GM23338 (cell line): Measurements from ENCODE around the gene CCDC80. TPM values are rescaled to one million over a fixed set of nuclear protein-coding genes. Genes with fewer than 3 reads are reported as not detected.

Experiments used
- ATAC-seq: fragments of 200-7000 bp; cut with Tn5 transposase; 3 replicates; pipeline ENCODE4 v1.9.1; 2020
- DNase-seq: peaks from one replicate; pipeline ENCODE4 v3.0.0-alpha.2; 2015; ENCODE audit warnings: low spot score
- H2AFZ ChIP-seq: fragments of 200-600 bp; sonication (generic); 2 replicates; pipeline ENCODE4 v1.8.0; 2016; ENCODE audit warnings: antibody characterized with exemption, mild to moderate bottlenecking, moderate library complexity
- H3F3A ChIP-seq: fragments of 200-600 bp; sonication (generic); replicated peaks from 2 replicates; pipeline ENCODE4 v1.8.0; 2017; ENCODE audit warnings: antibody characterized with exemption, mixed run types, low read depth
- H3K27ac ChIP-seq: fragments of 200-600 bp; sonication (generic); 2 replicates; pipeline ENCODE4 v1.6.1; 2016; ENCODE audit warnings: low read depth
- H3K27me3 ChIP-seq: fragments of 200-600 bp; sonication (generic); 2 replicates; pipeline ENCODE4 v1.8.0; 2016; ENCODE audit warnings: mild to moderate bottlenecking, mixed run types, moderate library complexity; ENCODE audit not compliant: insufficient read depth
- H3K36me3 ChIP-seq: fragments of 200-600 bp; sonication (generic); 2 replicates; pipeline ENCODE4 v1.8.0; 2016; ENCODE audit warnings: mild to moderate bottlenecking; ENCODE audit not compliant: insufficient read depth
- H3K4me1 ChIP-seq: fragments of 200-600 bp; sonication (generic); 2 replicates; pipeline ENCODE4 v1.8.0; 2016; ENCODE audit warnings: mild to moderate bottlenecking, moderate library complexity; ENCODE audit not compliant: insufficient read depth
- H3K4me2 ChIP-seq: fragments of 200-600 bp; sonication (generic); 2 replicates; pipeline ENCODE4 v1.7.1; 2017; ENCODE audit warnings: mixed run types
- H3K4me3 ChIP-seq: fragments of 200-600 bp; sonication (generic); 2 replicates; pipeline ENCODE4 v1.6.1; 2016; ENCODE audit warnings: mixed run types
- H3K79me2 ChIP-seq: fragments of 200-600 bp; sonication (generic); replicated peaks from 2 replicates; pipeline ENCODE4 v1.8.0; 2017; ENCODE audit warnings: mild to moderate bottlenecking; ENCODE audit not compliant: insufficient read depth
- H3K9me2 ChIP-seq: fragments of 200-600 bp; sonication (generic); 2 replicates; pipeline ENCODE4 v1.8.0; 2017; ENCODE audit not compliant: insufficient read depth
- H4K20me1 ChIP-seq: fragments of 200-600 bp; sonication (generic); replicated peaks from 2 replicates; pipeline ENCODE4 v1.8.0; 2017; ENCODE audit warnings: mild to moderate bottlenecking; ENCODE audit not compliant: insufficient read depth
- H3K27ac Mint-ChIP-seq: 2 replicates; pipeline ENCODE4 v1.8.0; 2020; ENCODE audit warnings: inconsistent platforms, mild to moderate bottlenecking, moderate library complexity, mixed read lengths
- H3K27me3 Mint-ChIP-seq: 3 replicates; pipeline ENCODE4 v1.8.0; 2022; ENCODE audit warnings: low read depth, mild to moderate bottlenecking, moderate library complexity, mixed read lengths, inconsistent platforms; ENCODE audit not compliant: insufficient read depth, poor library complexity
- H3K36me3 Mint-ChIP-seq: 3 replicates; pipeline ENCODE4 v1.8.0; 2021; ENCODE audit warnings: low read depth, mild to moderate bottlenecking, inconsistent platforms, moderate library complexity, mixed read lengths
- H3K4me1 Mint-ChIP-seq: 3 replicates; pipeline ENCODE4 v1.8.0; 2020; ENCODE audit warnings: mild to moderate bottlenecking, inconsistent platforms, mixed read lengths
- H3K4me3 Mint-ChIP-seq: 3 replicates; pipeline ENCODE4 v1.8.0; 2021; ENCODE audit warnings: moderate library complexity, mild to moderate bottlenecking, inconsistent platforms, mixed read lengths
- H3K9me3 Mint-ChIP-seq: 3 replicates; pipeline ENCODE4 v1.8.0; 2020; ENCODE audit warnings: moderate library complexity, mild to moderate bottlenecking, inconsistent platforms, mixed read lengths
- CREB1 ChIP-seq: fragments of 250-450 bp; sonication (Bioruptor Pico); IDR thresholded peaks from 2 replicates; pipeline ENCODE4 v1.5.0; 2020; ENCODE audit warnings: low read depth, mild to moderate bottlenecking, moderate library complexity
- EZH2phosphoT487 ChIP-seq: fragments of 200-600 bp; sonication (generic); IDR thresholded peaks from one replicate; pipeline ENCODE4 v1.8.1; 2018; ENCODE audit warnings: antibody characterized with exemption; ENCODE audit not compliant: unreplicated experiment
- JUNB ChIP-seq: IDR thresholded peaks from one replicate; pipeline ENCODE4 v1.6.1; 2016; ENCODE audit warnings: antibody characterized with exemption; ENCODE audit not compliant: unreplicated experiment
- NANOG ChIP-seq: IDR thresholded peaks from 2 replicates; pipeline ENCODE4 v1.6.1; 2016; ENCODE audit warnings: antibody characterized with exemption, borderline replicate concordance
- POLR2AphosphoS5 ChIP-seq: IDR thresholded peaks from 2 replicates; pipeline ENCODE4 v1.6.1; 2016; ENCODE audit warnings: antibody characterized with exemption, low read depth
- STAT1 ChIP-seq: IDR thresholded peaks from one replicate; pipeline ENCODE4 v1.6.1; 2016; ENCODE audit warnings: antibody characterized with exemption; ENCODE audit not compliant: unreplicated experiment
- ZNF114 ChIP-seq: fragments of 250-450 bp; sonication (Bioruptor Pico); IDR thresholded peaks from 2 replicates; pipeline ENCODE4 v1.5.0; 2020; ENCODE audit warnings: mild to moderate bottlenecking, moderate library complexity
- ZNF331 ChIP-seq: fragments of 250-450 bp; sonication (Bioruptor Pico); IDR thresholded peaks from 2 replicates; pipeline ENCODE4 v1.5.0; 2020; ENCODE audit warnings: low read depth, mild to moderate bottlenecking, moderate library complexity
- polyA plus RNA-seq: library from polyadenylated mRNA; unstranded; fragments of >200 nt; fragmentation: Nextera tagmentation; extraction: Ambion mirVana; gene quantifications from 2 replicates; pipeline ENCODE4 v1.2.1, GENCODE V29; 2016
- total RNA-seq: library from RNA; depleted of rRNA; stranded (reverse); fragments of >200 nt; shearing (Covaris generic); gene quantifications from 2 replicates; pipeline ENCODE4 v1.2.3, GENCODE V29; 2014
- TF ChIP-seq, protein P1 (sequence below), 2 experiments: fragments of 200-600 bp in 1 of 2; sonication (generic) in 1 of 2; conservative IDR thresholded peaks; 2 replicates each; pipeline versions ENCODE4 v1.5.1 to v1.6.1; 2016 to 2017; ENCODE audit warnings: antibody characterized with exemption in 2 of 2, low read depth in 2 of 2, mild to moderate bottlenecking in 2 of 2, moderate library complexity in 1 of 2
- TF ChIP-seq, protein P2 (sequence below): IDR thresholded peaks from one replicate; pipeline ENCODE4 v1.6.1; 2018; ENCODE audit warnings: antibody characterized with exemption; ENCODE audit not compliant: unreplicated experiment
- TF ChIP-seq, protein P3 (sequence below): IDR thresholded peaks from 2 replicates; pipeline ENCODE4 v1.6.1; 2016; ENCODE audit warnings: antibody characterized with exemption

The CCDC80 gene
- total and polyA plus RNA-seq, 2 experiments from 2014 or later, result 5.4 to 6.7 TPM

DNA sequence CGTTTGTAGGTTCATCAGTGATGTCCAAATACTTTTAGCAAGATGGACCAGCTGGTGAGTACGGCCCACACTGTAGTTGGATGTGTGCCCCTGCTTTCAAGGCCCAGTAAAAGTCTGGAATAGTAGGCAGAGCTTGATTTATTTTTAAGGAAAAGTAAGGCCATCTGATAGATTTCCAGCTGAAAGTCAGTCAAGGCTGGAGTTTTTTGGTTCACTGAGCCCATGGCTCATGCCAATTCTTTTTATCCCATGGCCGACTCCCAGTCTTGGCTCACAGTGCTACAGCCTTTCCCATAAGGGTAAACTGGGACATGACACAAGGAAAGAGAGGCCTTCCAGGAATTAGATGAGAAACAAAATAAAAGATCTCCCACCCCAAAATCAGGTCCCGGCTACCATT, 13.5 kb downstream of the CCDC80 start (continued):
- TF ChIP-seq, protein P1, sequence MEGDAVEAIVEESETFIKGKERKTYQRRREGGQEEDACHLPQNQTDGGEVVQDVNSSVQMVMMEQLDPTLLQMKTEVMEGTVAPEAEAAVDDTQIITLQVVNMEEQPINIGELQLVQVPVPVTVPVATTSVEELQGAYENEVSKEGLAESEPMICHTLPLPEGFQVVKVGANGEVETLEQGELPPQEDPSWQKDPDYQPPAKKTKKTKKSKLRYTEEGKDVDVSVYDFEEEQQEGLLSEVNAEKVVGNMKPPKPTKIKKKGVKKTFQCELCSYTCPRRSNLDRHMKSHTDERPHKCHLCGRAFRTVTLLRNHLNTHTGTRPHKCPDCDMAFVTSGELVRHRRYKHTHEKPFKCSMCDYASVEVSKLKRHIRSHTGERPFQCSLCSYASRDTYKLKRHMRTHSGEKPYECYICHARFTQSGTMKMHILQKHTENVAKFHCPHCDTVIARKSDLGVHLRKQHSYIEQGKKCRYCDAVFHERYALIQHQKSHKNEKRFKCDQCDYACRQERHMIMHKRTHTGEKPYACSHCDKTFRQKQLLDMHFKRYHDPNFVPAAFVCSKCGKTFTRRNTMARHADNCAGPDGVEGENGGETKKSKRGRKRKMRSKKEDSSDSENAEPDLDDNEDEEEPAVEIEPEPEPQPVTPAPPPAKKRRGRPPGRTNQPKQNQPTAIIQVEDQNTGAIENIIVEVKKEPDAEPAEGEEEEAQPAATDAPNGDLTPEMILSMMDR (conservative IDR thresholded peaks at IDR 0.05; ENCODE audit: low read depth in 2 of 2), result no peak
- TF ChIP-seq, protein P2, sequence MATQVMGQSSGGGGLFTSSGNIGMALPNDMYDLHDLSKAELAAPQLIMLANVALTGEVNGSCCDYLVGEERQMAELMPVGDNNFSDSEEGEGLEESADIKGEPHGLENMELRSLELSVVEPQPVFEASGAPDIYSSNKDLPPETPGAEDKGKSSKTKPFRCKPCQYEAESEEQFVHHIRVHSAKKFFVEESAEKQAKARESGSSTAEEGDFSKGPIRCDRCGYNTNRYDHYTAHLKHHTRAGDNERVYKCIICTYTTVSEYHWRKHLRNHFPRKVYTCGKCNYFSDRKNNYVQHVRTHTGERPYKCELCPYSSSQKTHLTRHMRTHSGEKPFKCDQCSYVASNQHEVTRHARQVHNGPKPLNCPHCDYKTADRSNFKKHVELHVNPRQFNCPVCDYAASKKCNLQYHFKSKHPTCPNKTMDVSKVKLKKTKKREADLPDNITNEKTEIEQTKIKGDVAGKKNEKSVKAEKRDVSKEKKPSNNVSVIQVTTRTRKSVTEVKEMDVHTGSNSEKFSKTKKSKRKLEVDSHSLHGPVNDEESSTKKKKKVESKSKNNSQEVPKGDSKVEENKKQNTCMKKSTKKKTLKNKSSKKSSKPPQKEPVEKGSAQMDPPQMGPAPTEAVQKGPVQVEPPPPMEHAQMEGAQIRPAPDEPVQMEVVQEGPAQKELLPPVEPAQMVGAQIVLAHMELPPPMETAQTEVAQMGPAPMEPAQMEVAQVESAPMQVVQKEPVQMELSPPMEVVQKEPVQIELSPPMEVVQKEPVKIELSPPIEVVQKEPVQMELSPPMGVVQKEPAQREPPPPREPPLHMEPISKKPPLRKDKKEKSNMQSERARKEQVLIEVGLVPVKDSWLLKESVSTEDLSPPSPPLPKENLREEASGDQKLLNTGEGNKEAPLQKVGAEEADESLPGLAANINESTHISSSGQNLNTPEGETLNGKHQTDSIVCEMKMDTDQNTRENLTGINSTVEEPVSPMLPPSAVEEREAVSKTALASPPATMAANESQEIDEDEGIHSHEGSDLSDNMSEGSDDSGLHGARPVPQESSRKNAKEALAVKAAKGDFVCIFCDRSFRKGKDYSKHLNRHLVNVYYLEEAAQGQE, result no peak
- TF ChIP-seq ZNF331 (CRISPR knock-in tag) (no peak), EZH2phosphoT487 (no peak), NANOG (no peak), ZNF114 (no peak), POLR2AphosphoS5 (no peak), JUNB (no peak), STAT1 (no peak)
- TF ChIP-seq, protein P3, sequence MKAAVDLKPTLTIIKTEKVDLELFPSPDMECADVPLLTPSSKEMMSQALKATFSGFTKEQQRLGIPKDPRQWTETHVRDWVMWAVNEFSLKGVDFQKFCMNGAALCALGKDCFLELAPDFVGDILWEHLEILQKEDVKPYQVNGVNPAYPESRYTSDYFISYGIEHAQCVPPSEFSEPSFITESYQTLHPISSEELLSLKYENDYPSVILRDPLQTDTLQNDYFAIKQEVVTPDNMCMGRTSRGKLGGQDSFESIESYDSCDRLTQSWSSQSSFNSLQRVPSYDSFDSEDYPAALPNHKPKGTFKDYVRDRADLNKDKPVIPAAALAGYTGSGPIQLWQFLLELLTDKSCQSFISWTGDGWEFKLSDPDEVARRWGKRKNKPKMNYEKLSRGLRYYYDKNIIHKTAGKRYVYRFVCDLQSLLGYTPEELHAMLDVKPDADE, result no peak

DNA sequence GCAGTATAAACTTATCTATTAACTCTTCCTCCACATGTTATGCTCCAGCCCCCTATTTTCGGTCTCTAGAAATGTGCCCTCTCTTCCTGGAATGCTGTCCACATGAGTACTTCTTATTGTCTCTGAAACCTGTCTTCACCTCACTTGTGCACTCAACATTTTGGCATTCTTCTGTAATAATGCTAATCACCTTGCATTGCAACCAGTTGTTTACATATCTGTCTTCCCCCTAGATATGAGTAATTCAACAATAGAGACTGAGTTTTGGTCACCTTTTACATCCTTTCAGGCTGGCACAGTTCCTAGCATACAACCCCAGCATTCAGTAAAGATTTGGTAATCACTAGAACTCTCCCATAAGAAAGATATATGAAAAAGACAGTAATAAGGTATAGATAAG, 17.2 kb downstream of the CCDC80 start:
- Histone ChIP-seq H3K79me2 (no peaks in the 10 kb centered on the region), H3K36me3 (no peaks in the 10 kb centered on the region)
- no peak for TF ChIP-seq NANOG
- TF ChIP-seq, protein P1 (conservative IDR thresholded peaks at IDR 0.05; ENCODE audit: low read depth in 2 of 2), result no peak
- no peak for TF ChIP-seq CREB1 (CRISPR knock-in tag)
- TF ChIP-seq, protein P3, result no peak
- TF ChIP-seq JUNB, result no peak

More for the DNA sequence above, 17.2 kb downstream of the CCDC80 start:
- no peaks in the 10 kb centered on the region for H3K9me3 Mint-ChIP-seq
- no peaks in the 10 kb centered on the region for H3F3A ChIP-seq
- no peaks in the 10 kb centered on the region for H3K27me3 Mint-ChIP-seq
- no peak overlapping the region for H3K4me3 ChIP-seq
- H3K36me3 Mint-ChIP-seq, result no peaks in the 10 kb centered on the region
- no peak overlapping the region for H3K4me3 Mint-ChIP-seq
- DNase-seq, result no peak
- H3K9me2 ChIP-seq, result no peaks in the 10 kb centered on the region; the same call in 1 of the 2 replicates
- H3K4me2 ChIP-seq, result no peak overlapping the region
- no peak overlapping the region for H3K27ac Mint-ChIP-seq
- H3K27ac ChIP-seq, result no peak overlapping the region
- ATAC-seq, result no peak
- H3K4me1 Mint-ChIP-seq, result peaks cover 8% of the 10 kb centered on the region
- no peaks in the 10 kb centered on the region for H4K20me1 ChIP-seq
- no peaks in the 10 kb centered on the region for H3K27me3 ChIP-seq
- peaks cover 11% of the 10 kb centered on the region for H3K4me1 ChIP-seq
- no peak overlapping the region for H2AFZ ChIP-seq
